SK-N-SH treated with all-trans-retinoic acid at 6 μM for 48 hours (cell line): ENCODE measurements around the gene CLSTN2.

ENCODE experiments used
- ARNTL ChIP-seq: fragments of 450-650 bp; formaldehyde crosslinking; IDR thresholded peaks from 2 replicates; pipeline ENCODE4 v1.5.0; 2020; ENCODE audit warnings: low read depth, mild to moderate bottlenecking, moderate library complexity, borderline replicate concordance
- ISL1 ChIP-seq: fragments of 250-450 bp; sonication (Bioruptor Pico); IDR thresholded peaks from 2 replicates; pipeline ENCODE4 v2.1.2; 2022; ENCODE audit warnings: mild to moderate bottlenecking, moderate library complexity
- RARB ChIP-seq: fragments of 250-450 bp; sonication (Bioruptor Pico); IDR thresholded peaks from 2 replicates; pipeline ENCODE4 v1.8.0; 2021; ENCODE audit warnings: mild to moderate bottlenecking, moderate library complexity
- ZFP30 ChIP-seq: fragments of 450-650 bp; formaldehyde crosslinking; IDR thresholded peaks from 2 replicates; pipeline ENCODE4 v1.5.0; 2022; ENCODE audit warnings: mild to moderate bottlenecking, moderate library complexity

DNA sequence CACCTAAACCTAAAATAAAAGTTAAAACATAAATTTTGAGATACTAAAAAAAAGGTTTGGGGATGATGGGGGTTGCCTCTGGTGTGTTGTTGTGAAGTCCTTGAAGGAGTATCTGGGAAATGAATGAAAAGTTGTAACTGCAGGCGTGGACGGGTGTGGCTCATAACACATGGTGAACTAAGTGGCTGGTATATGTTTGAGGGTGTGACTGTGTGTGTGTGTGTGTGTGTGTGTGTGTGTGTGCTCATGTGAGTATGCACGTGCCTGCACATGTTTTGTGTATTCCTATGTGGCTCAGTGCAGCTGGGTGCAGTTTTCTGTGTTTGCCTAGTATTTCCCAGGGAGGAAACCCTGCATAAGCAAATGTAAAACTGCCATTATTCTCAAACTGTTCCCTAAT is 513.0 kb downstream of the CLSTN2 start:
- TF ChIP-seq ARNTL (CRISPR knock-in tag) (no peak), ISL1 (no peak), RARB (CRISPR knock-in tag) (no peak), ZFP30 (CRISPR knock-in tag) (no peak)
